Measurements from ENCODE around the gene FOXO1.

Gene FOXO1

DNA sequence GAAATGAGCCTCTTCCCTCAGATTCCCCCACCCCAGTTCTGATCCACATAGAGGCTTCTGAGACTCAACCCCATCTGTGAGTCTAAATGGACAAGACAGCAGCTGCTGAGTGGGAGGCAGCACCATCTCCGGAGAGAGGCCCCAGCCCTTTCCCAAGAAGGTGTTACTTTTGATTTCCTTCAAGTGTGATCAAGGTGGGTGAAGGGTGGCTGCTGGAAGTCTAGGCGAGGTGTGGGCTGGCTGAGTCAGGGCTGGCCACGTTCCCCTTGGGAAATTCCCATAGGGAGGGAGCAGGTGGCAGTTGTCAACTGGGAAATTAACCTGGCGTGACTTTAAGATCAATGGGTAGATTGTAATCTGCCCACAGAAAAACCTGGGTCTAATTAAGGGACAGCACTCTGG lies 148.0 kb downstream of the FOXO1 start:
- Histone ChIP-seq H3K4me1 (ENCODE audit: control insufficient read depth, low read length) (peaks cover 39% of the 10 kb centered on the region), H3K27ac (ENCODE audit: low read depth, low read length) (no peak overlapping the region), H3F3A (ENCODE audit: control insufficient read depth, insufficient read depth) (no peaks in the 10 kb centered on the region), H3K36me3 (ENCODE audit: control insufficient read depth, low read length) (no peaks in the 10 kb centered on the region), H4K20me1 (ENCODE audit: control insufficient read depth, insufficient read depth, low read depth, low read length) (no peaks in the 10 kb centered on the region), H3K4me2 (ENCODE audit: low read length) (0 out of 2 replicates have a peak overlapping the region, but pooled peaks have one; percentile 23), H3K27me3 (ENCODE audit: control insufficient read depth, low read length) (no peaks in the 10 kb centered on the region), H3K9me2 (replicated peaks; ENCODE audit: control insufficient read depth, low read length) (no peaks in the 10 kb centered on the region), H3K4me3 (ENCODE audit: low read length) (no peak overlapping the region), H3K79me2 (ENCODE audit: control insufficient read depth, low read length) (no peaks in the 10 kb centered on the region), H3K9me3 (ENCODE audit: control insufficient read depth, insufficient read depth, low read length) (no peaks in the 10 kb centered on the region)
- TF ChIP-seq, protein P1, sequence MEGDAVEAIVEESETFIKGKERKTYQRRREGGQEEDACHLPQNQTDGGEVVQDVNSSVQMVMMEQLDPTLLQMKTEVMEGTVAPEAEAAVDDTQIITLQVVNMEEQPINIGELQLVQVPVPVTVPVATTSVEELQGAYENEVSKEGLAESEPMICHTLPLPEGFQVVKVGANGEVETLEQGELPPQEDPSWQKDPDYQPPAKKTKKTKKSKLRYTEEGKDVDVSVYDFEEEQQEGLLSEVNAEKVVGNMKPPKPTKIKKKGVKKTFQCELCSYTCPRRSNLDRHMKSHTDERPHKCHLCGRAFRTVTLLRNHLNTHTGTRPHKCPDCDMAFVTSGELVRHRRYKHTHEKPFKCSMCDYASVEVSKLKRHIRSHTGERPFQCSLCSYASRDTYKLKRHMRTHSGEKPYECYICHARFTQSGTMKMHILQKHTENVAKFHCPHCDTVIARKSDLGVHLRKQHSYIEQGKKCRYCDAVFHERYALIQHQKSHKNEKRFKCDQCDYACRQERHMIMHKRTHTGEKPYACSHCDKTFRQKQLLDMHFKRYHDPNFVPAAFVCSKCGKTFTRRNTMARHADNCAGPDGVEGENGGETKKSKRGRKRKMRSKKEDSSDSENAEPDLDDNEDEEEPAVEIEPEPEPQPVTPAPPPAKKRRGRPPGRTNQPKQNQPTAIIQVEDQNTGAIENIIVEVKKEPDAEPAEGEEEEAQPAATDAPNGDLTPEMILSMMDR (IDR thresholded peaks at IDR 0.05; ENCODE audit: low read depth, low read length, poor library complexity, severe bottlenecking): no peak
- TF ChIP-seq EZH2phosphoT487 (IDR thresholded peaks at IDR 0.05; ENCODE audit: borderline replicate concordance, low read length): no peak

DNA sequence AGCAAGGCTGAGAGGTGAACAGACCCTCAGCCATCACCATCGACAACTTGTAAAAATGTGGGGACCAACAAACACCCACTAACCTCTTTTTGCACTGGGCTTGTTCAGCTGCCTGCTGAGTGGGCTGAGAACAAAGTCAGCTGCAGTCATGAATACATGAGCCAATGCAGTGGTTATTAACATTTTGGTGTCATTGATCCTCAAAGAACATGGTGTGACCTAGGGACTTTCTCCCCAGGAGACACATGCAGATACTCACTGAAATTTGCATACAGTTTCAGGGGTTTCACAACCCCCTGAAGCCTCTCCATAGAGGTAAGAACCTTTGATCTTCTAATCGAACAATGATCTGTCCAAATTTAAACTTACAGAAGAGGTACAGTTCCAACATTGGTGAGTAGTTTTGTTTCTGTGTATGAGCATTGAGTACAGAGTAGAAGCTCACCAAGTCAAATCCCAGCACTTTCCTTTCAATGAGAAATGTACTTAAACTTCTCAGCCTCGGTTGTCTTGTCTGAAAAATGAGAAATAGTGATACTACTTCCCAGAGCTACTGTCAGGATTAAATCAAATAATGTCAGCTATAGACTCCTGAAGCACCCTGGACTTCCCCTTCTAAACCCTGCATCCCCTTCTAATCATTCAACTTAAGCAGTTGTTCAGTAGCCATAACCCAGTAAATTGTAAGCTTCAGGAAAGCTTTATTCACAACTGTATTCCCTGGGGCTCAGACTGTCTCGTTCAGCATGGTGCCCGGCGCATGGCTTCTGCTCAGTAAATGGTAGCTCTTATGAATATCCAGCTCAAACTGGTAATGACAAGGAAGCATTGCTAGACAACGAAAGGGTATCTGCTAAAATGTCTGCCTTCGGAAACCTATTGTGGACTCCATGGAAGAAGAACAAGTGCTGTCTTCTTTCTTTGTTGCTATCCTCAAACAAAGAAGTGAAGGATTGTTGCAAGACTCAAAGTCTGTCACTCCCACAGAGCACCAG lies 148.7 kb downstream of the FOXO1 start:
- Histone ChIP-seq H3K36me3 (ENCODE audit: control insufficient read depth, low read length) (no peaks in the 10 kb centered on the region), H3K4me2 (ENCODE audit: low read length) (peak overlapping the region; percentile 23), H3K4me1 (ENCODE audit: control insufficient read depth, low read length) (peaks cover 45% of the 10 kb centered on the region), H3K27me3 (ENCODE audit: control insufficient read depth, low read length) (no peaks in the 10 kb centered on the region), H4K20me1 (ENCODE audit: control insufficient read depth, insufficient read depth, low read depth, low read length) (no peaks in the 10 kb centered on the region), H3K27ac (ENCODE audit: low read depth, low read length) (no peak overlapping the region), H3K79me2 (ENCODE audit: control insufficient read depth, low read length) (no peaks in the 10 kb centered on the region), H3K9me2 (replicated peaks; ENCODE audit: control insufficient read depth, low read length) (no peaks in the 10 kb centered on the region), H3K4me3 (ENCODE audit: low read length) (no peak overlapping the region), H3K9me3 (ENCODE audit: control insufficient read depth, insufficient read depth, low read length) (no peaks in the 10 kb centered on the region), H3F3A (ENCODE audit: control insufficient read depth, insufficient read depth) (no peaks in the 10 kb centered on the region)
- TF ChIP-seq, protein P1 (IDR thresholded peaks at IDR 0.05; ENCODE audit: low read depth, low read length, poor library complexity, severe bottlenecking): no peak
- no peak for TF ChIP-seq EZH2phosphoT487 (IDR thresholded peaks at IDR 0.05; ENCODE audit: borderline replicate concordance, low read length)

DNA sequence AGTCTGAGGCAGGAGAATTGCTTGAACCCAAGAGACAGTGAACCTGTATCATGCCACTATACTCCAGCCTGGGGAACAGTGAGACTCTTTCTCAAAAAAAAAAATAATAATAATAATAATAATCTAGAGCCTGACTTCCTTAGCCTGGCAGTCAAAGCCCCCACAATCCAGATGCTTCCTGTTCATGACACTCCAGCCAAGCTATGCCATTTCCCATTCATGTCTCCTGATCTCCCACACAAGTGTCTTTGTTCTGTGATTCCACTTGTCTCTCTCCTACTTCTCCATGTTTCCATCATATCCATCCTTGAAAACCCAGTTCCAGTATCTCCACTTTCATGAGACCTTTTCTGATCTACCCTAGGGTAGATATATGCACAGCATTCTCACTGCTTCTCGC lies 150.7 kb downstream of the FOXO1 start:
- TF ChIP-seq, protein P1 (IDR thresholded peaks at IDR 0.05; ENCODE audit: low read depth, low read length, poor library complexity, severe bottlenecking): no peak
- TF ChIP-seq EZH2phosphoT487 (IDR thresholded peaks at IDR 0.05; ENCODE audit: borderline replicate concordance, low read length): no peak

More for the DNA sequence above, 150.7 kb downstream of the FOXO1 start:
- Histone ChIP-seq H3K4me3 (ENCODE audit: low read length) (no peak overlapping the region), H3K4me1 (ENCODE audit: control insufficient read depth, low read length) (peaks cover 46% of the 10 kb centered on the region), H3K4me2 (ENCODE audit: low read length) (no peak overlapping the region), H4K20me1 (ENCODE audit: control insufficient read depth, insufficient read depth, low read depth, low read length) (no peaks in the 10 kb centered on the region), H3K36me3 (ENCODE audit: control insufficient read depth, low read length) (no peaks in the 10 kb centered on the region), H3K9me3 (ENCODE audit: control insufficient read depth, insufficient read depth, low read length) (no peaks in the 10 kb centered on the region), H3K79me2 (ENCODE audit: control insufficient read depth, low read length) (no peaks in the 10 kb centered on the region), H3F3A (ENCODE audit: control insufficient read depth, insufficient read depth) (no peaks in the 10 kb centered on the region), H3K27ac (ENCODE audit: low read depth, low read length) (no peak overlapping the region), H3K9me2 (replicated peaks; ENCODE audit: control insufficient read depth, low read length) (no peaks in the 10 kb centered on the region), H3K27me3 (ENCODE audit: control insufficient read depth, low read length) (no peaks in the 10 kb centered on the region)
